ENCODE measurements around the gene NSMF. TPM values are rescaled to one million over a fixed set of nuclear protein-coding genes. Genes with fewer than 3 reads are reported as not detected.

Gene NSMF
- total and polyA plus RNA-seq, 2 of the 8 experiments (the other 6 are each of a cell fraction or from before 2014, with no cell fraction given): 56.7 to 65.1 TPM

- no peak for FAIRE-seq
- H3K36me3 ChIP-seq (ENCODE audit: control insufficient read depth in 2 of 4, insufficient read depth in 4 of 4, low read length in 3 of 4): no peaks in the 10 kb centered on the region
- WGBS, 2 experiments (ENCODE audit: extremely low coverage in 1 of 2, insufficient coverage in 1 of 2, insufficient read length in 1 of 2, insufficient replicate concordance in 2 of 2, low coverage in 1 of 2, low lambda C conversion rate in 2 of 2, missing lambda C conversion rate in 1 of 2): 91% methylated on average over 17 of the region's 20 CpGs; no CpG with 5 or more reads in 1 of the 2 experiments
- no peak for TF ChIP-seq ATF3 (IDR thresholded peaks at IDR 0.05; ENCODE audit: insufficient read depth, low read depth, low read length)
- TF ChIP-seq MAX (IDR thresholded peaks at IDR 0.05): no peak
- no peak for TF ChIP-seq JUND (IDR thresholded peaks at IDR 0.05; ENCODE audit: low read length)
- TF ChIP-seq SUZ12 (IDR thresholded peaks at IDR 0.05; ENCODE audit: low read length): no peak
- no peak for TF ChIP-seq FOSL1 (IDR thresholded peaks at IDR 0.05; ENCODE audit: insufficient read depth, low read depth, low read length)
- TF ChIP-seq RBBP5 (IDR thresholded peaks at IDR 0.05; ENCODE audit: borderline replicate concordance, low read depth, low read length): no peak
- no peak for TF ChIP-seq CHD1 (IDR thresholded peaks at IDR 0.05; ENCODE audit: low read depth, low read length)
- no peak for TF ChIP-seq BACH1 (IDR thresholded peaks at IDR 0.05; ENCODE audit: low read length)
- no peak for TF ChIP-seq TAF1 (IDR thresholded peaks at IDR 0.05; ENCODE audit: low read depth, low read length)
- TF ChIP-seq POU5F1 (IDR thresholded peaks at IDR 0.05; ENCODE audit: low read depth, low read length): no peak
- TF ChIP-seq MAFK (IDR thresholded peaks at IDR 0.05; ENCODE audit: low read depth, low read length): no peak
- TF ChIP-seq RAD21 (IDR thresholded peaks at IDR 0.05 in 1 of 2, conservative IDR thresholded peaks at IDR 0.05 in 1 of 2; ENCODE audit: low read depth in 2 of 2, low read length in 2 of 2): no peak
These were observed 61.3 kb downstream of the NSMF start for GRCh38 chr9:137397675-137398423.

More at GRCh38 chr9:137397675-137398423, 61.3 kb downstream of the NSMF start:
- Histone ChIP-seq H2AK5ac (ENCODE audit: low read depth, low read length) (no peak overlapping the region), H4K20me1 (replicated peaks in 1 of 2; ENCODE audit: control insufficient read depth in 1 of 2, insufficient read depth in 2 of 2, low read length in 2 of 2) (peaks cover 0 to 6% of the 10 kb centered on the region in 2 experiments), H2BK12ac (ENCODE audit: low read depth, low read length) (no peak overlapping the region), H3K4me2 (ENCODE audit: insufficient read depth in 1 of 2, low read depth in 2 of 2, low read length in 2 of 2) (no peak overlapping the region), H2BK5ac (ENCODE audit: low read depth, low read length) (no peak overlapping the region; the same call in 1 of the 2 replicates), H2BK120ac (replicated peaks; ENCODE audit: low read depth, low read length) (no peak overlapping the region), H3K18ac (ENCODE audit: extremely low read depth, low read length) (no peak overlapping the region), H3K56ac (replicated peaks; ENCODE audit: insufficient read length, low read depth, low read length) (no peak overlapping the region), H2BK15ac (ENCODE audit: low read length) (no peak overlapping the region), H4K5ac (ENCODE audit: insufficient read length, low read depth, low read length) (no peak overlapping the region), H3K79me2 (ENCODE audit: control insufficient read depth in 1 of 2, insufficient read depth in 2 of 2, low read length in 2 of 2) (no peaks in the 10 kb centered on the region), H3K9me3 (ENCODE audit: insufficient read depth in 2 of 2, low read depth in 1 of 2, low read length in 1 of 2) (no peaks in the 10 kb centered on the region; a peak in 1 of 4 replicates), H3K27me3 (replicated peaks in 1 of 4; ENCODE audit: control insufficient read depth in 3 of 4, extremely low read depth in 1 of 4, insufficient read depth in 3 of 4, low read length in 3 of 4) (no peaks in the 10 kb centered on the region), H3K79me1 (ENCODE audit: low read depth, low read length) (no peaks in the 10 kb centered on the region), H3K23me2 (ENCODE audit: low read depth, low read length) (no peaks in the 10 kb centered on the region), H3K14ac (ENCODE audit: insufficient read length) (no peak overlapping the region), H2BK20ac (ENCODE audit: low read length) (no peak overlapping the region), H3K4me1 (replicated peaks in 1 of 4; ENCODE audit: control insufficient read depth in 3 of 4, insufficient read depth in 4 of 4, low read length in 3 of 4) (no peaks in the 10 kb centered on the region), H3K4me3 (ENCODE audit: extremely low read depth in 1 of 4, insufficient read depth in 2 of 4, low read depth in 3 of 4, low read length in 4 of 4) (no peak overlapping the region), H3K27ac (ENCODE audit: low read depth, low read length) (no peak overlapping the region), H4K8ac (ENCODE audit: extremely low read depth, insufficient read depth, low read length) (no peak overlapping the region), H4K91ac (replicated peaks; ENCODE audit: insufficient read length, low read length) (no peak overlapping the region), H2AFZ (ENCODE audit: low read length) (no peak overlapping the region), H3K23ac (ENCODE audit: insufficient read length) (no peak overlapping the region), H3K9ac (replicated peaks in 1 of 4; ENCODE audit: extremely low read depth in 1 of 4, low read depth in 3 of 4, low read length in 3 of 4) (no peak overlapping the region), H3K4ac (replicated peaks; ENCODE audit: insufficient read length, low read depth, low read length) (no peak overlapping the region)
- DNase-seq (ENCODE audit: low read depth in 1 of 2, low spot score in 2 of 2): no peak
- ChIA-PET POLR2A (ENCODE audit: partially characterized antibody) (interaction anchor here (0.6 kb wide), 2 partner anchors 96 to 310 kb away, joined by 3 read pairs; no protein-coding TSS in a partner anchor), CTCF (ENCODE audit: partially characterized antibody) (interaction anchor here (0.6 kb wide), 1 partner anchor 111 kb away, joined by 5 read pairs; no protein-coding TSS in a partner anchor)

All from H1 (cell line).